Panc1 (cell line): ENCODE data around the gene SCUBE3. TPM values are rescaled to one million over a fixed set of nuclear protein-coding genes. Genes with fewer than 3 reads are reported as not detected.

Experiments
- ATAC-seq: fragments of 200-7000 bp; cut with Tn5 transposase; 2 replicates; pipeline ENCODE4 v1.9.1; 2020; ENCODE audit warnings: mild to moderate bottlenecking, moderate library complexity
- BruUV-seq: library from RNA; stranded (reverse); fragments of 400-500 nt; replicated peaks from 2 replicates; lab custom pipeline; 2021; lab: Mats Ljungman, UMichigan
- CTCF ChIA-PET: fragments of 300-600 bp; sonication (Branson Sonifier 250); formaldehyde crosslinking; loops from one replicate; lab custom pipeline; 2022; ENCODE audit warnings: antibody characterized with exemption; lab: Charles Lee
- POLR2A ChIA-PET: fragments of 300-600 bp; sonication (Branson Sonifier 250); formaldehyde crosslinking; loops from one replicate; lab custom pipeline; 2022; ENCODE audit warnings: antibody characterized with exemption; lab: Charles Lee
- DNase-seq: peaks from one replicate; pipeline ENCODE4 v3.0.0-alpha.2; 2010; ENCODE audit warnings: low read depth, low spot score
- H3K27ac ChIP-seq: 2 replicates; pipeline ENCODE4 v1.5.1; 2011; ENCODE audit warnings: mild to moderate bottlenecking, low read length, inconsistent platforms
- H3K27me3 ChIP-seq: fragments of 200-500 bp; sonication (Bioruptor generic); 2 replicates; pipeline ENCODE4 v1.6.0; 2014; ENCODE audit warnings: low read length, inconsistent platforms; ENCODE audit not compliant: control insufficient read depth, insufficient read depth
- H3K36me3 ChIP-seq: fragments of 200-500 bp; sonication (Bioruptor generic); 2 replicates; pipeline ENCODE4 v1.5.1; 2014; ENCODE audit warnings: inconsistent platforms, mild to moderate bottlenecking, low read length, moderate library complexity; ENCODE audit not compliant: control insufficient read depth, insufficient read depth
- H3K4me1 ChIP-seq: 2 replicates; pipeline ENCODE4 v1.5.1; 2011; ENCODE audit warnings: inconsistent platforms, mild to moderate bottlenecking, low read length, moderate library complexity; ENCODE audit not compliant: control insufficient read depth, insufficient read depth
- H3K4me3 ChIP-seq, 2 experiments: 2 replicates each; pipeline ENCODE4 v1.5.1; 2011 to 2012; ENCODE audit warnings: low read depth in 2 of 2, low read length in 2 of 2, mild to moderate bottlenecking in 2 of 2, inconsistent platforms in 1 of 2, moderate library complexity in 1 of 2
- H3K9me3 ChIP-seq: fragments of 200-500 bp; sonication (Bioruptor generic); 2 replicates; pipeline ENCODE4 v1.5.1; 2014; ENCODE audit warnings: low read depth, mild to moderate bottlenecking, inconsistent platforms, low read length, moderate library complexity; ENCODE audit not compliant: control insufficient read depth, insufficient read depth
- POLR2AphosphoS5 ChIP-seq: IDR thresholded peaks from 2 replicates; pipeline ENCODE4 v1.6.1; 2012; ENCODE audit warnings: mild to moderate bottlenecking, low read depth, low read length, moderate library complexity
- SIN3A ChIP-seq: IDR thresholded peaks from 2 replicates; pipeline ENCODE4 v1.6.1; 2012; ENCODE audit warnings: low read depth, mild to moderate bottlenecking, low read length, moderate library complexity, borderline replicate concordance; ENCODE audit not compliant: insufficient read depth
- TCF7L2 ChIP-seq: IDR thresholded peaks from 2 replicates; pipeline ENCODE4 v1.6.1; 2011; ENCODE audit warnings: mild to moderate bottlenecking, low read depth, low read length, inconsistent platforms
- in situ Hi-C: cut with HindIII; loops from 2 replicates; pipeline ENCODE4 v1.10.0; 2016; ENCODE audit warnings: low sequenced_read_pairs, low pct_unique_long_range_greater_than_20kb
- intact Hi-C: fragments of 100-400 bp; cut with micrococcal nuclease; formaldehyde crosslinking; loops from one replicate; pipeline ENCODE4 v1.10.0; 2022; ENCODE audit not compliant: unreplicated experiment
- total RNA-seq: library from RNA; stranded (reverse); gene quantifications from one replicate; pipeline ENCODE4 v1.2.1, GENCODE V29; 2021; ENCODE audit not compliant: unreplicated experiment
- TF ChIP-seq, protein P1 (sequence below): fragments of 450-650 bp; IDR thresholded peaks from 2 replicates; pipeline ENCODE4 v1.5.1; 2017; ENCODE audit warnings: mild to moderate bottlenecking
- TF ChIP-seq, protein P2 (sequence below), 2 experiments: IDR thresholded peaks; 2 replicates each; pipeline ENCODE4 v1.6.1; 2011 to 2012; ENCODE audit warnings: low read depth in 2 of 2, control low read depth in 1 of 2, low read length in 1 of 2, mild to moderate bottlenecking in 1 of 2, moderate library complexity in 1 of 2; ENCODE audit not compliant: insufficient read depth in 1 of 2

Gene SCUBE3
- total RNA-seq, 1 experiment from 2014 or later, result 1.6 TPM

DNA sequence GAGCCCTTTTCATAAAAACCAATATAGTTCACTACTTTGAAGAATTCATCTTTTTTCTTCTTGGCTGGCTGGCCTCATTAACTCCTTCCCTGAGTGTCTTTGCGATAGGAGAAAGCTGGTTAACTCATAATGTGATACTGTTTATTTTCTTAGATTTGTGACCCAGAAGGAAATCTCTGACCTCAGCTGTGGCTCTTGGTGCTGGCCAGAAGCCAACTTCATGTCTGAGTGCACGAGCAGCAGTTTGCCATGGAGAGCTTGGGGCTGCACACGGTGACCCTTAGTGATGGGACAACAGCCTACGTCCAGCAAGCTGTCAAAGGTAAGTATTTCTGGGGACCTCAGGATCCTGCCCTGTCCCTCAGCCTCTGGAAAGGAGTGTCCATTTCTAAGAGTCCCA lies 67.1 kb downstream of the SCUBE3 start:
- H3K4me1 ChIP-seq, result no peaks in the 10 kb centered on the region
- CTCF ChIA-PET, result no interaction called here
- in situ Hi-C loops, result no loop called here
- no peak for ATAC-seq
- H3K9me3 ChIP-seq, result no peaks in the 10 kb centered on the region
- TF ChIP-seq POLR2AphosphoS5, result no peak
- TF ChIP-seq, protein P1, sequence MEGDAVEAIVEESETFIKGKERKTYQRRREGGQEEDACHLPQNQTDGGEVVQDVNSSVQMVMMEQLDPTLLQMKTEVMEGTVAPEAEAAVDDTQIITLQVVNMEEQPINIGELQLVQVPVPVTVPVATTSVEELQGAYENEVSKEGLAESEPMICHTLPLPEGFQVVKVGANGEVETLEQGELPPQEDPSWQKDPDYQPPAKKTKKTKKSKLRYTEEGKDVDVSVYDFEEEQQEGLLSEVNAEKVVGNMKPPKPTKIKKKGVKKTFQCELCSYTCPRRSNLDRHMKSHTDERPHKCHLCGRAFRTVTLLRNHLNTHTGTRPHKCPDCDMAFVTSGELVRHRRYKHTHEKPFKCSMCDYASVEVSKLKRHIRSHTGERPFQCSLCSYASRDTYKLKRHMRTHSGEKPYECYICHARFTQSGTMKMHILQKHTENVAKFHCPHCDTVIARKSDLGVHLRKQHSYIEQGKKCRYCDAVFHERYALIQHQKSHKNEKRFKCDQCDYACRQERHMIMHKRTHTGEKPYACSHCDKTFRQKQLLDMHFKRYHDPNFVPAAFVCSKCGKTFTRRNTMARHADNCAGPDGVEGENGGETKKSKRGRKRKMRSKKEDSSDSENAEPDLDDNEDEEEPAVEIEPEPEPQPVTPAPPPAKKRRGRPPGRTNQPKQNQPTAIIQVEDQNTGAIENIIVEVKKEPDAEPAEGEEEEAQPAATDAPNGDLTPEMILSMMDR, result no peak
- TF ChIP-seq TCF7L2, result no peak
- no peak for TF ChIP-seq SIN3A
- TF ChIP-seq, protein P2, sequence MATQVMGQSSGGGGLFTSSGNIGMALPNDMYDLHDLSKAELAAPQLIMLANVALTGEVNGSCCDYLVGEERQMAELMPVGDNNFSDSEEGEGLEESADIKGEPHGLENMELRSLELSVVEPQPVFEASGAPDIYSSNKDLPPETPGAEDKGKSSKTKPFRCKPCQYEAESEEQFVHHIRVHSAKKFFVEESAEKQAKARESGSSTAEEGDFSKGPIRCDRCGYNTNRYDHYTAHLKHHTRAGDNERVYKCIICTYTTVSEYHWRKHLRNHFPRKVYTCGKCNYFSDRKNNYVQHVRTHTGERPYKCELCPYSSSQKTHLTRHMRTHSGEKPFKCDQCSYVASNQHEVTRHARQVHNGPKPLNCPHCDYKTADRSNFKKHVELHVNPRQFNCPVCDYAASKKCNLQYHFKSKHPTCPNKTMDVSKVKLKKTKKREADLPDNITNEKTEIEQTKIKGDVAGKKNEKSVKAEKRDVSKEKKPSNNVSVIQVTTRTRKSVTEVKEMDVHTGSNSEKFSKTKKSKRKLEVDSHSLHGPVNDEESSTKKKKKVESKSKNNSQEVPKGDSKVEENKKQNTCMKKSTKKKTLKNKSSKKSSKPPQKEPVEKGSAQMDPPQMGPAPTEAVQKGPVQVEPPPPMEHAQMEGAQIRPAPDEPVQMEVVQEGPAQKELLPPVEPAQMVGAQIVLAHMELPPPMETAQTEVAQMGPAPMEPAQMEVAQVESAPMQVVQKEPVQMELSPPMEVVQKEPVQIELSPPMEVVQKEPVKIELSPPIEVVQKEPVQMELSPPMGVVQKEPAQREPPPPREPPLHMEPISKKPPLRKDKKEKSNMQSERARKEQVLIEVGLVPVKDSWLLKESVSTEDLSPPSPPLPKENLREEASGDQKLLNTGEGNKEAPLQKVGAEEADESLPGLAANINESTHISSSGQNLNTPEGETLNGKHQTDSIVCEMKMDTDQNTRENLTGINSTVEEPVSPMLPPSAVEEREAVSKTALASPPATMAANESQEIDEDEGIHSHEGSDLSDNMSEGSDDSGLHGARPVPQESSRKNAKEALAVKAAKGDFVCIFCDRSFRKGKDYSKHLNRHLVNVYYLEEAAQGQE (IDR thresholded peaks at IDR 0.05; ENCODE audit: insufficient read depth in 1 of 2, low read depth in 2 of 2, low read length in 1 of 2), result no peak
- BruUV-seq, result no TSS peak
- H3K4me3 ChIP-seq, result no peak overlapping the region
- intact Hi-C loops, result no loop called here
- no peak for DNase-seq
- POLR2A ChIA-PET, result no interaction called here
- no peaks in the 10 kb centered on the region for H3K27me3 ChIP-seq
- no peak overlapping the region for H3K27ac ChIP-seq
- no peaks in the 10 kb centered on the region for H3K36me3 ChIP-seq

DNA sequence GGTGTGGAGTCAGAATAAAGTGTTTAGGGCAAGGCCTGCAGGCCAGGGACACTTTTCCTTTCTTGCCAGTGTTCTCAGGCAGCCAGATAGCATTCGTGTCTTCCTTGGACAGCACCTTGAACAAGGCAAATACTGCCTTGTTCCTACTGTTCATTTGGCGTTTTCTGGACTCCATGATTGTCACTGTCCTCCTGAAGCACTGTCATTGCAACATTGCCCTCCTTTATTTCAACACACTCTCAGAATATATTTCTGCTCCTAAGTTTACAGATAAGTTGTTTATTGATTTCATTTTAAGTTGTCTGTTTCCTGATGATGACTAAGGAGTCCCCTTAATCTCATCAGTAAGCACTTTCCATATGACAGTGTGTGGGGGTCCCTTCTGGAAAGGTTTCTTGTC lies 68.7 kb downstream of the SCUBE3 start:
- Histone ChIP-seq H3K9me3 (no peaks in the 10 kb centered on the region), H3K4me3 (no peak overlapping the region), H3K27ac (no peak overlapping the region), H3K36me3 (peaks cover 4% of the 10 kb centered on the region; the same call in 1 of the 2 replicates), H3K4me1 (no peaks in the 10 kb centered on the region), H3K27me3 (no peaks in the 10 kb centered on the region)
- TF ChIP-seq TCF7L2 (no peak), POLR2AphosphoS5 (no peak), SIN3A (no peak)
- TF ChIP-seq, protein P2 (IDR thresholded peaks at IDR 0.05; ENCODE audit: insufficient read depth in 1 of 2, low read depth in 2 of 2, low read length in 1 of 2), result no peak
- TF ChIP-seq, protein P1, result no peak
- DNase-seq (no peak), ATAC-seq (no peak)
- intact Hi-C loops, result no loop called here
- ChIA-PET POLR2A (no interaction called here), CTCF (interaction anchor here (0.7 kb wide), 1 partner anchor 96 kb away, joined by 3 read pairs; no protein-coding TSS in a partner anchor)
- in situ Hi-C loops, result no loop called here
- no TSS peak for BruUV-seq
